ELF-1 (cell line): ENCODE measurements around the gene GMPR.

Source experiments
- DNase-seq: peaks from one replicate; pipeline ENCODE4 v3.0.0-alpha.2; 2016; ENCODE audit warnings: low read depth, low spot score

GMPR gene

GRCh38 chr6:16238057-16238962 is at the start of gene GMPR:
Gene GMPR (plus strand): TSS chr6:16238587. CDS start chr6:16238694, 107 bp downstream.
- peak; percentile 51 for DNase-seq

- no peak for DNase-seq
Observed at GRCh38 chr6:16190214-16190613, 48.2 kb upstream of the GMPR start.

- DNase-seq = no peak
Observed at GRCh38 chr6:16196260-16196983, 42.0 kb upstream of the GMPR start.

- DNase-seq = no peak
Observed at GRCh38 chr6:16196984-16197546, 41.3 kb upstream of the GMPR start.

DNA sequence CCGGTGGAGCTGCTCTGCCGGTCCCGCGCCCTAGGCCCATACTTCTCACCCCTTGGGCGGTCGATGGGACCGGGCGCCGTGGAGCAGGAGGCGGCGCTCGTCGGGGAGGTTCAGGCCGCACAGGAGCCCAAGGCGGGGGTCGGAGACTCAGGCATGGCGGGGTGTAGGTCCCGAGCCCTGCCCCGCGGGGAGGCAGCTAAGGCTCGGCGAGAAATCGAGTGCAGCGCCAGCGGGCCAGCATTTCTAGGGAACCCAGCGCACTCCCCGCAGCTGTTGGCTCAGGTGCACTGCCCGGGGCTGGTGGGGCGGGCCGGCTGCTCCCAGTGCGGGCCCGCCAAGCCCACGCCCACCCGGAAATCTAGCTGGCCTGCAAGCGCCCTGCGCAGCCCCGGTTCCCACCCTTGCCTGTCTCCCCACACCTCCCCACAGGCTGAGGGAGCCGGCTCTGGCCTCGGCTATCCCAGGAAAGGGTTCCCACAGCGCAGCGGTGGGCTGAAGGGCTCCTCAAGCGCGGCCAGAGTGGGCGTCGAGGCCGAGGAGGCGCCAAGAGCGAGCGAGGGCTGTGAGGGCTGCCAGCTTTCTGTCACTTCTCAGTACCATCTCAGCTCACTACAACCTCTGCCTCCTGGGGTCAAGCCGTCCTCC is 40.2 kb upstream of the GMPR start:
- no peak for DNase-seq

- no peak for DNase-seq
Observed at GRCh38 chr6:16199804-16200203, 38.6 kb upstream of the GMPR start.

DNA sequence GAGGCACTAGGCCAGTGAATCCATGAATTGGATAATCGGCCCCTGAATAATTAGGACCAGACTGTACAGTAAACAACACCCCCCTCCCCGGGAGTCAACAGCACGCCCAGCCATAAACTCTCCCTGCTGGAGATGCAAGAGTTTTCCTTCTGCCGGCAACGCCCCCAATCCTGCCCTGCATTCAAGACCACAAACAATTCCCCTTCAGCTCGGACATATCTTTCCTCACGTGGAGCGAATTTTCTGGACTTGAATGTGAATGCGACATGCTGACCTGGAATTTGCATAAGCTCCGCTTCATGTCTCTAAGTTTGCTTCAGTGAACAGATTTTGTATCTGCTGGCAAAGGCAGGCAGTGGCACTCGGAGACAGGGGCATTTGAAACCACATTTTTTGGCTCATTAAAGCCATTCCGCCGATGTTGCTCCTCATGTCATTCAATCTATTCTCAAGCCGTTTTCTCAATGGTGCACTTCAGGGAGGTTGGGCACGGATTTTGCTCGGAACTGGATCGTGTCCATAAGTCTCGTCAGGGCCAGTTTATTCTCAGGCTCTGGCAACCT is 38.0 kb upstream of the GMPR start:
- no peak for DNase-seq

DNA sequence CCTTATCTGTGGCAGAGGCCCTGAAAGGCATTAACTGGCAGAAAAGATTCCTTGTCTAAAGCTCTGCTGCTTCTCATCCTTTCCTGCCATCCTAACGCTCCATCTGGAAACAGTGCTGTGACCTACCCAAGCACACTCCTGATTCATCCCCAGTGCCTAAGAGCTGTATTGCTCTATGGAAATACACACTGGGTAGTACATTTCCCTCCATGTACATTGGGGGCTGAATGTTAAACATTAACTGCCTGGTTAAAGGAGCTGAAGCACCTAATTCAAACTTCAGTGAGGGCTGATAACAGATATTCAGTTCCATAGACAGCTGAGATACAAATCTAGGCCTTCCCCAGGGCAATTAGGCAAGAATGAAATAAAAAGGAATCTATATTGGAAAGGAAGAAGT is 36.7 kb upstream of the GMPR start:
- no peak for DNase-seq

- DNase-seq = no peak
Observed at GRCh38 chr6:16204653-16205376, 33.6 kb upstream of the GMPR start.

- DNase-seq = no peak
Observed at GRCh38 chr6:16205377-16206144, 32.8 kb upstream of the GMPR start.

DNA sequence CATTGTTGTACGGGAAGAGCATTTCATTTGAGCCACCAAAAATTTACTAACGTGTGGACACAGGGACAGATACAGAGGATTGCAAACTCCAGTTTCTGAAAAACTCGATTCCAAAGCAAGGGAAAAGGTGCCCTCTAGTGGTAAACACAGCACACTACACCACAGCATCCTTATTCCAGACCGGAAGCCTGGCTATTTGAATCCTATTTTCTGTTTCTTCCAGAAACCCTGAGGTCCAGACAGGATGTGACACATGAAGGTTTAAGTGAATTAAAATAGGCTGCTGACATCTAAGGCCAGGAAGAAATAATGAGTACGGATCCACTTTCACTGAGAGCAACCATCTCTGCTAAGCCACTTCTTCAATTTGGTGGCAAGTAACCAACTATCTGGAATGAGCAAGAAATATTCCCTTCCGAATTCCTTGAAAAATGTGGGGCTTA is 31.8 kb upstream of the GMPR start:
- DNase-seq = peak; percentile 81

- no peak for DNase-seq
Observed at GRCh38 chr6:16208989-16209388, 29.4 kb upstream of the GMPR start.

GRCh38 chr6:16209539-16209938 is 28.8 kb upstream of the GMPR start:
- DNase-seq = no peak

GRCh38 chr6:16212276-16212675 is 26.1 kb upstream of the GMPR start:
- DNase-seq = no peak

- no peak for DNase-seq
Observed at GRCh38 chr6:16216501-16217155, 21.8 kb upstream of the GMPR start.

- DNase-seq = no peak
Observed at GRCh38 chr6:16217156-16217721, 21.1 kb upstream of the GMPR start.

DNA sequence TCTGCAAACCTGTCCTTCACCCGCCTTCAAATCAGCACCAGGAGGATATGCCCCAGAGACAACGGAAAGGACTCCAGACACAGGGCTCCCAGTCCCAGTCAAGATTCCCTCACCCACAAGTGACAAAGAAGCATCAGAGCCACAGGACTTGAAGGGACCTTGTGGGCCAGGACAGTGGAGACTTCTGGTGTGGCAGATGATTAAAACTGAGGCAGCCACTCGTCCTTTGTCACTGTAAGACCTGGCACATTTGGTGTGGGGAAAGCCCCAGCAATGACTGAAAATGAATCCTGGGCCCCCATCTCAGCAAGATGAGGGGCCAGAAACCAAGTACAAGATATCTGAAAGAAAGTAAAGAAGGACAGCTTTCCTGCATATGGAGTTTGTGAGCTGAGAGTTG is 15.6 kb upstream of the GMPR start:
- no peak for DNase-seq

GRCh38 chr6:16223362-16223761 is 15.0 kb upstream of the GMPR start:
- DNase-seq = no peak

GRCh38 chr6:16224409-16224808 is 14.0 kb upstream of the GMPR start:
- no peak for DNase-seq
